Body of pancreas (tissue), 4 donors: ENCODE results near the gene DNM3. TPM values are rescaled to one million over a fixed set of nuclear protein-coding genes. Genes with fewer than 3 reads are reported as not detected.
A peak's percentile ranks its signal among the peaks of the same experiment; 100 is the strongest.

Experiments used
- ATAC-seq: fragments of 150-250 bp; one replicate; pipeline ENCODE4 v1.9.1; 2016
- DNase-seq, 4 donors: peaks; one replicate each; pipeline ENCODE4 v3.0.0-alpha.2; 2019
- H3K27ac ChIP-seq, 4 donors: fragments of 200-600 bp; sonication (generic); 1 replicate in 3 of 4; 2 replicates in 1 of 4; pipeline versions ENCODE4 v1.5.1 to v1.6.1; 2016 to 2019; ENCODE audit warnings: mild to moderate bottlenecking in 1 of 4, mixed read lengths in 1 of 4, moderate library complexity in 1 of 4
- H3K27me3 ChIP-seq, 2 donors: fragments of 200-600 bp; sonication (generic); one replicate each; pipeline ENCODE4 v1.6.0; 2016; ENCODE audit warnings: mild to moderate bottlenecking in 1 of 2
- H3K36me3 ChIP-seq, 2 donors: fragments of 200-600 bp; sonication (generic); replicated peaks in 1 of 2; 2 replicates each; pipeline ENCODE4 v1.5.1; 2016; ENCODE audit warnings: low read depth in 2 of 2; ENCODE audit not compliant: insufficient read depth in 1 of 2
- H3K4me1 ChIP-seq: fragments of 200-600 bp; sonication (generic); one replicate; pipeline ENCODE4 v1.6.0; 2016
- H3K4me3 ChIP-seq, 2 donors: fragments of 200-600 bp; sonication (generic); 1 replicate in 1 of 2; 2 replicates in 1 of 2; pipeline ENCODE4 v1.5.1; 2016 to 2019
- H3K9me3 ChIP-seq, 3 donors: fragments of 200-600 bp; sonication (generic); 1 replicate in 2 of 3; 2 replicates in 1 of 3; pipeline ENCODE4 v1.5.1; 2016
- CTCF ChIP-seq, 7 experiments: fragments of 450-650 bp in 4 of 7; fragments of 200-600 bp in 3 of 7; sonication (generic) in 3 of 7; IDR thresholded peaks; one replicate each; pipeline ENCODE4 v1.5.1; 2016 to 2019; ENCODE audit warnings: antibody characterized with exemption in 7 of 7
- POLR2A ChIP-seq, 3 donors: fragments of 450-650 bp; IDR thresholded peaks; one replicate each; pipeline ENCODE4 v1.6.1; 2016; ENCODE audit warnings: antibody characterized with exemption in 3 of 3, mild to moderate bottlenecking in 2 of 3
- WGBS, 2 donors: methylation state at CpG; one replicate each; pipeline ENCODE4 v1.1.5; 2017; 5-methylcytosine and 5-hydroxymethylcytosine counted together
- intact Hi-C: fragments of 100-400 bp; cut with DNase I; formaldehyde crosslinking; loops from one replicate; pipeline ENCODE4 v1.15.1; 2023
- total RNA-seq, 2 donors: library from RNA; depleted of rRNA; stranded (reverse); fragments of >200 nt; gene quantifications; one replicate each; pipeline ENCODE4 v1.1.0, GENCODE V29; 2016

DNM3 gene
- total RNA-seq, 2 donors from 2014 or later, result 2.9 to 4.0 TPM

GRCh38 chr1:172399756-172400721 is 558.7 kb downstream of the DNM3 start:
- ATAC-seq, result no peak
- TF ChIP-seq POLR2A (IDR thresholded peaks at IDR 0.05), result no peak
- TF ChIP-seq CTCF (IDR thresholded peaks at IDR 0.05), result no peak
- DNase-seq, result no peak
- Histone ChIP-seq H3K4me3 (no peak overlapping the region), H3K4me1 (peaks cover 14% of the 10 kb centered on the region), H3K36me3 (no peaks in the 10 kb centered on the region), H3K27me3 (no peaks in the 10 kb centered on the region), H3K9me3 (no peaks in the 10 kb centered on the region), H3K27ac (no peak overlapping the region)
- WGBS, 2 donors, result 69 to 72% methylated on average over 6 of the region's 6 CpGs
- intact Hi-C loops, result loop anchor here (10.0 kb wide), 1 partner anchor 305 kb away; no protein-coding TSS in a partner anchor

DNA sequence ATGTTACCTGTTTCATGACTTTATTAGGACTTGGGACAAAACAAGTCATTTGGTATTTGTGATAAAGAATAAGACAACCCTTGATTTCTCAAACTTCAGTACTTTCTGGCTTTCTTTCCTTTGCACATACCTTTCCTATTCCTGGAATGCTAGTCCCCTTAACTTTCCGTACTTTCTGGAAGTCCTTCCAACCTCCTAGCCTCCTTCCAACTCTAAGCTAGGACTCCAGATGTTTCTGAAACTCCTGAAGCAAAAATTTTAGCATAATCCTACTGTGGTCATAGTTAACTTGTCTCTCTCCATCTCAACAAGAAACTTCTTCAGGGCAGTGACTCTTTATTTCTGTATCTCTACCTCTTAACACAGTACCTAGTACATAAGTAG is 559.4 kb downstream of the DNM3 start:
- TF ChIP-seq POLR2A (IDR thresholded peaks at IDR 0.05) (no peak), CTCF (IDR thresholded peaks at IDR 0.05) (no peak)
- no peaks in the 10 kb centered on the region for H3K36me3 ChIP-seq
- no peak for ATAC-seq
- no peak overlapping the region for H3K27ac ChIP-seq
- no peaks in the 10 kb centered on the region for H3K9me3 ChIP-seq
- intact Hi-C loops, result loop anchor here (10.0 kb wide), 1 partner anchor 306 kb away; no protein-coding TSS in a partner anchor
- H3K4me1 ChIP-seq, result peaks cover 14% of the 10 kb centered on the region
- no peaks in the 10 kb centered on the region for H3K27me3 ChIP-seq
- no peak for DNase-seq
- H3K4me3 ChIP-seq, result no peak overlapping the region
- 89 to 92% methylated on average over 1 of the region's 1 CpG for WGBS, 2 donors

GRCh38 chr1:172401477-172401876 is 560.2 kb downstream of the DNM3 start:
- H3K4me3 ChIP-seq, result no peak overlapping the region
- DNase-seq (no peak), ATAC-seq (no peak)
- intact Hi-C loops, result loop anchor here (10.0 kb wide), 1 partner anchor 307 kb away; no protein-coding TSS in a partner anchor
- no peaks in the 10 kb centered on the region for H3K9me3 ChIP-seq
- no peaks in the 10 kb centered on the region for H3K27me3 ChIP-seq
- no peak overlapping the region for H3K27ac ChIP-seq
- no peaks in the 10 kb centered on the region for H3K36me3 ChIP-seq
- H3K4me1 ChIP-seq, result peaks cover 14% of the 10 kb centered on the region
- TF ChIP-seq CTCF (IDR thresholded peaks at IDR 0.05) (no peak), POLR2A (IDR thresholded peaks at IDR 0.05) (no peak)

GRCh38 chr1:172401892-172402291 is 560.6 kb downstream of the DNM3 start:
- Histone ChIP-seq H3K27me3 (no peaks in the 10 kb centered on the region), H3K36me3 (no peaks in the 10 kb centered on the region), H3K4me1 (peaks cover 14% of the 10 kb centered on the region), H3K9me3 (no peaks in the 10 kb centered on the region), H3K4me3 (no peak overlapping the region), H3K27ac (no peak overlapping the region)
- intact Hi-C loops, result loop anchor here (10.0 kb wide), 1 partner anchor 307 kb away; no protein-coding TSS in a partner anchor
- 48 to 49% methylated on average over 5 of the region's 5 CpGs for WGBS, 2 donors
- DNase-seq, result peak in 1 of 4 donors; percentile 32
- TF ChIP-seq CTCF (IDR thresholded peaks at IDR 0.05) (peak in 5 of 7 experiments; percentile 14 to 39 (median 19)), POLR2A (IDR thresholded peaks at IDR 0.05) (no peak)
- ATAC-seq, result no peak
